Osteoblast (primary cell): ENCODE data around the gene PARL. TPM values are rescaled to one million over a fixed set of nuclear protein-coding genes. Genes with fewer than 3 reads are reported as not detected.

ENCODE experiments used
- DNase-seq: peaks from one replicate; pipeline ENCODE4 v3.0.0; 2011; ENCODE audit warnings: low spot score, mixed read lengths; ENCODE audit not compliant: insufficient read length; ENCODE audit errors: missing footprints
- H2AFZ ChIP-seq: 2 replicates; pipeline ENCODE4 v1.6.0; 2011; ENCODE audit warnings: mild to moderate bottlenecking, low read length
- H3K27ac ChIP-seq: 2 replicates; pipeline ENCODE4 v1.5.1; 2011; ENCODE audit warnings: mild to moderate bottlenecking, low read depth, low read length, moderate library complexity
- H3K27me3 ChIP-seq: 2 replicates; pipeline ENCODE4 v1.6.0; 2012; ENCODE audit warnings: mild to moderate bottlenecking, control low read depth, inconsistent platforms, low read length, moderate library complexity; ENCODE audit not compliant: insufficient read depth
- H3K36me3 ChIP-seq: 2 replicates; pipeline ENCODE4 v1.5.1; 2011; ENCODE audit warnings: mild to moderate bottlenecking, low read length, control low read depth, moderate library complexity; ENCODE audit not compliant: insufficient read depth
- H3K4me1 ChIP-seq: 2 replicates; pipeline ENCODE4 v1.5.1; 2011; ENCODE audit warnings: mild to moderate bottlenecking, low read length, control low read depth, moderate library complexity; ENCODE audit not compliant: insufficient read depth
- H3K4me2 ChIP-seq: 2 replicates; pipeline ENCODE4 v1.6.0; 2011; ENCODE audit warnings: mild to moderate bottlenecking, low read length; ENCODE audit not compliant: insufficient read depth
- H3K4me3 ChIP-seq: fragments of 200-600 bp; sonication (generic); 3 replicates; pipeline ENCODE4 v1.5.1; 2012; ENCODE audit warnings: mild to moderate bottlenecking, low read length, inconsistent platforms; ENCODE audit not compliant: insufficient read depth
- H3K79me2 ChIP-seq: 2 replicates; pipeline ENCODE4 v1.6.0; 2012; ENCODE audit warnings: mild to moderate bottlenecking, low read length, control low read depth, inconsistent platforms; ENCODE audit not compliant: insufficient read depth
- H3K9me3 ChIP-seq: 2 replicates; pipeline ENCODE4 v1.5.1; 2011; ENCODE audit warnings: low read depth, low read length, control low read depth
- H4K20me1 ChIP-seq: 2 replicates; pipeline ENCODE4 v1.6.0; 2012; ENCODE audit warnings: mild to moderate bottlenecking, low read length, control low read depth; ENCODE audit not compliant: insufficient read depth
- CTCF ChIP-seq: IDR thresholded peaks from 2 replicates; pipeline ENCODE4 v1.5.1; 2011; ENCODE audit warnings: mild to moderate bottlenecking, low read depth, low read length, moderate library complexity; ENCODE audit errors: extremely low read depth
- total RNA-seq: library from RNA; depleted of rRNA; stranded (reverse); fragments of >200 nt; gene quantifications from 2 replicates; pipeline ENCODE4 v1.2.3, GENCODE V29; 2012

Gene PARL
- total RNA-seq, 1 donor = 34.0 TPM

- no peak overlapping the region for H3K4me3 ChIP-seq
- H2AFZ ChIP-seq = no peak overlapping the region
- no peaks in the 10 kb centered on the region for H3K36me3 ChIP-seq
- no peak for DNase-seq
- no peaks in the 10 kb centered on the region for H3K9me3 ChIP-seq
- no peaks in the 10 kb centered on the region for H3K4me1 ChIP-seq
- H3K4me2 ChIP-seq = no peak overlapping the region
- H3K79me2 ChIP-seq = no peaks in the 10 kb centered on the region
- no peak overlapping the region for H3K27ac ChIP-seq
- H3K27me3 ChIP-seq = peaks cover 30% of the 10 kb centered on the region
- TF ChIP-seq CTCF = no peak
- no peaks in the 10 kb centered on the region for H4K20me1 ChIP-seq
Measured at GRCh38 chr3:183896610-183897009, 11.9 kb upstream of the PARL start.

DNA sequence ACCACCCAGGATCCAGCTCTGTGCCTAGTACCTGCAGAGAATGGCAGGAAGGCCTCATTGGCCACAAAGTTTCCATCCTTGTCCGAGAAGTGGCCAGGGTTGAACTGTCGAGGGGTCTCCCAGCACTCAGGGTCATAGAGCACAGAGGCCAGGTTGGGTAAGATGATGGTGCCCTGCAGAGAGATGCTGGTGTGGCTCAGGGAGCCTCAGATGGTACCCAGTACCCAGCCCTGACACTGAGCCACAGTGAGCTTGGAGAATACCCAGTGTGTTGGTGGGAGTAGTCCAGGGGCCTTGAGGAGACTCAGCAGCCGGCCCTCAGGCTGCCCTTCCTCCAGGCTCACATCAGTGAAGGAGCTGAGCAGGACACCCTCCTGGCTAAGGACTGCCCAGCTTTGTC lies 11.5 kb upstream of the PARL start:
- Histone ChIP-seq H3K9me3 (no peaks in the 10 kb centered on the region), H3K27ac (no peak overlapping the region), H3K27me3 (peaks cover 30% of the 10 kb centered on the region), H2AFZ (no peak overlapping the region), H3K4me3 (no peak overlapping the region), H3K4me2 (no peak overlapping the region), H3K4me1 (no peaks in the 10 kb centered on the region), H4K20me1 (no peaks in the 10 kb centered on the region), H3K36me3 (no peaks in the 10 kb centered on the region), H3K79me2 (no peaks in the 10 kb centered on the region)
- no peak for DNase-seq
- TF ChIP-seq CTCF = no peak

GRCh38 chr3:183895774-183896173 lies 11.1 kb upstream of the PARL start:
- Histone ChIP-seq H3K27me3 (peaks cover 30% of the 10 kb centered on the region), H3K4me3 (no peak overlapping the region), H3K4me2 (no peak overlapping the region), H2AFZ (no peak overlapping the region), H3K27ac (no peak overlapping the region), H3K4me1 (no peaks in the 10 kb centered on the region), H4K20me1 (no peaks in the 10 kb centered on the region), H3K36me3 (no peaks in the 10 kb centered on the region), H3K79me2 (no peaks in the 10 kb centered on the region), H3K9me3 (no peaks in the 10 kb centered on the region)
- TF ChIP-seq CTCF = no peak
- DNase-seq = no peak

DNA sequence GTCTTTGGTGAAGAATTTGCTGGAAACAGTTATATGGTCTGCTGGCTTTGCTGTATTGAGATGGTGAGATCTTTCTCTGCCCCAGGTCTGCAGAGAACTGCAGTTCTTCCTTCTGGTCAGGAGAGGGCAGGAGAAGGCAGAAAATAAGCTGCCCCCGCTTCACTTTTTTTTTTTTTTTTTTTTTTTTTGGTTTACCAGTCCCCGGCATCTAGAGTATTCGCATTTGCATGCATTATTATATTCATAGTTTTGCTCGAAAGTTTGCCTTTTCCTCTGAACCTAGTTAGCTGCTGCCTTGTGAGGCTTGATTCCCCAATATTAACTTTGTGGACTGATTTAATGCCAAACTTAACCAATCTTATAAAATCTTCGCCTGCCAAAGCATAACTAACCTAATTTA lies 10.6 kb upstream of the PARL start:
- Histone ChIP-seq H3K4me2 (no peak overlapping the region), H3K36me3 (no peaks in the 10 kb centered on the region), H3K9me3 (no peaks in the 10 kb centered on the region), H3K4me1 (no peaks in the 10 kb centered on the region), H4K20me1 (no peaks in the 10 kb centered on the region), H2AFZ (no peak overlapping the region), H3K79me2 (no peaks in the 10 kb centered on the region), H3K27me3 (peaks cover 30% of the 10 kb centered on the region), H3K27ac (no peak overlapping the region), H3K4me3 (no peak overlapping the region)
- peak; percentile 91 for TF ChIP-seq CTCF
- peak; percentile 91 for DNase-seq
